Neural progenitor cell (in vitro differentiated cells): ENCODE results near the gene PTPRN2. TPM values are rescaled to one million over a fixed set of nuclear protein-coding genes. Genes with fewer than 3 reads are reported as not detected.

Source experiments
- DNase-seq: peaks from one replicate; pipeline ENCODE4 v3.0.0-alpha.2; 2016; ENCODE audit warnings: low spot score
- H2AFZ ChIP-seq: fragments of 200-600 bp; sonication (generic); replicated peaks from 2 replicates; pipeline ENCODE4 v1.6.1; 2016; ENCODE audit warnings: antibody characterized with exemption
- H3F3A ChIP-seq: fragments of 200-600 bp; sonication (generic); 2 replicates; pipeline ENCODE4 v1.6.1; 2016; ENCODE audit warnings: antibody characterized with exemption, low read depth
- H3K27ac ChIP-seq: fragments of 200-600 bp; sonication (generic); 2 replicates; pipeline ENCODE4 v1.5.1; 2016; ENCODE audit warnings: mild to moderate bottlenecking
- H3K27me3 ChIP-seq: fragments of 200-600 bp; sonication (generic); 2 replicates; pipeline ENCODE4 v1.6.1; 2016; ENCODE audit warnings: mild to moderate bottlenecking, moderate library complexity
- H3K36me3 ChIP-seq: fragments of 200-600 bp; sonication (generic); 2 replicates; pipeline ENCODE4 v1.5.1; 2016
- H3K4me1 ChIP-seq: fragments of 200-600 bp; sonication (generic); 2 replicates; pipeline ENCODE4 v1.6.1; 2016; ENCODE audit warnings: mixed run types
- H3K4me2 ChIP-seq: fragments of 200-600 bp; sonication (generic); 2 replicates; pipeline ENCODE4 v1.6.1; 2016
- H3K4me3 ChIP-seq: fragments of 200-600 bp; sonication (generic); 2 replicates; pipeline ENCODE4 v1.5.1; 2016
- H3K79me2 ChIP-seq: fragments of 200-600 bp; sonication (generic); 2 replicates; pipeline ENCODE4 v1.6.1; 2016; ENCODE audit warnings: low read depth
- H3K9ac ChIP-seq: fragments of 200-600 bp; sonication (generic); 2 replicates; pipeline ENCODE4 v1.6.1; 2016
- H3K9me3 ChIP-seq: fragments of 200-600 bp; sonication (generic); 2 replicates; pipeline ENCODE4 v1.5.1; 2016; ENCODE audit warnings: low read depth
- H4K20me1 ChIP-seq: fragments of 200-600 bp; sonication (generic); 2 replicates; pipeline ENCODE4 v1.6.1; 2016; ENCODE audit warnings: low read depth
- H3K27ac Mint-ChIP-seq: 3 replicates; pipeline ENCODE4 v1.8.0; 2021; ENCODE audit warnings: mixed read lengths
- H3K27me3 Mint-ChIP-seq: 2 replicates; pipeline ENCODE4 v1.8.0; 2022; ENCODE audit warnings: low read depth, mild to moderate bottlenecking, inconsistent platforms, moderate library complexity, mixed read lengths; ENCODE audit not compliant: insufficient read depth
- H3K36me3 Mint-ChIP-seq: 3 replicates; pipeline ENCODE4 v1.8.0; 2021; ENCODE audit warnings: mixed read lengths
- H3K4me1 Mint-ChIP-seq: 3 replicates; pipeline ENCODE4 v1.8.0; 2021; ENCODE audit warnings: mixed read lengths
- H3K4me3 Mint-ChIP-seq: 3 replicates; pipeline ENCODE4 v1.8.0; 2021; ENCODE audit warnings: mild to moderate bottlenecking, moderate library complexity, mixed read lengths
- H3K9me3 Mint-ChIP-seq: 3 replicates; pipeline ENCODE4 v1.8.0; 2020; ENCODE audit warnings: mixed read lengths
- CTCF ChIP-seq: fragments of 200-600 bp; sonication (generic); IDR thresholded peaks from 2 replicates; pipeline ENCODE4 v1.5.1; 2017; ENCODE audit warnings: antibody characterized with exemption, mild to moderate bottlenecking
- EZH2 ChIP-seq: fragments of 200-600 bp; sonication (generic); IDR thresholded peaks from 2 replicates; pipeline ENCODE4 v1.6.1; 2017; ENCODE audit warnings: antibody characterized with exemption, mild to moderate bottlenecking, moderate library complexity
- EZH2phosphoT487 ChIP-seq: fragments of 200-600 bp; sonication (generic); IDR thresholded peaks from 2 replicates; pipeline ENCODE4 v1.6.1; 2017; ENCODE audit warnings: antibody characterized with exemption
- total RNA-seq: library from RNA; depleted of rRNA; stranded (reverse); fragments of >200 nt; gene quantifications from 2 replicates; pipeline ENCODE4 v1.2.3, GENCODE V29; 2015; ENCODE audit warnings: low replicate concordance

The PTPRN2 gene
- total RNA-seq, 1 donor from 2014 or later, result 3.0 TPM

- Histone ChIP-seq H3K27ac (no peak overlapping the region), H3K27me3 (no peaks in the 10 kb centered on the region), H3K9me3 (no peaks in the 10 kb centered on the region), H3K36me3 (no peaks in the 10 kb centered on the region), H2AFZ (no peak overlapping the region), H3K9ac (no peak overlapping the region), H3F3A (no peaks in the 10 kb centered on the region), H3K4me3 (no peak overlapping the region), H3K79me2 (no peaks in the 10 kb centered on the region), H3K4me2 (no peak overlapping the region), H3K4me1 (no peaks in the 10 kb centered on the region), H4K20me1 (no peaks in the 10 kb centered on the region)
- DNase-seq, result no peak
- Mint-ChIP-seq H3K27me3 (peaks cover 4% of the 10 kb centered on the region), H3K4me3 (no peak overlapping the region), H3K9me3 (peaks cover 4% of the 10 kb centered on the region), H3K27ac (peak overlapping the region; percentile 64), H3K36me3 (no peaks in the 10 kb centered on the region), H3K4me1 (no peaks in the 10 kb centered on the region)
- TF ChIP-seq EZH2 (no peak), CTCF (no peak), EZH2phosphoT487 (no peak)
Measured at GRCh38 chr7:158101821-158102450, 485.7 kb downstream of the PTPRN2 start.

- Mint-ChIP-seq H3K4me3 (no peak overlapping the region), H3K9me3 (peaks cover 4% of the 10 kb centered on the region)
Measured at GRCh38 chr7:158098125-158099030, 489.2 kb downstream of the PTPRN2 start.

GRCh38 chr7:158097453-158098124, 490.0 kb downstream of the PTPRN2 start:
- Mint-ChIP-seq H3K4me3 (no peak overlapping the region), H3K27me3 (peaks cover 10% of the 10 kb centered on the region), H3K4me1 (peaks cover 12% of the 10 kb centered on the region), H3K36me3 (no peaks in the 10 kb centered on the region), H3K27ac (no peak overlapping the region), H3K9me3 (peaks cover 4% of the 10 kb centered on the region)
- no peak overlapping the region for H3K4me3 ChIP-seq
- TF ChIP-seq EZH2 (no peak), EZH2phosphoT487 (no peak), CTCF (no peak)
- H3K4me1 ChIP-seq, result no peaks in the 10 kb centered on the region
- H3F3A ChIP-seq, result no peaks in the 10 kb centered on the region
- no peaks in the 10 kb centered on the region for H3K9me3 ChIP-seq
- no peaks in the 10 kb centered on the region for H3K27me3 ChIP-seq
- DNase-seq, result no peak
- H3K27ac ChIP-seq, result no peak overlapping the region
- no peaks in the 10 kb centered on the region for H4K20me1 ChIP-seq
- no peak overlapping the region for H3K4me2 ChIP-seq
- no peaks in the 10 kb centered on the region for H3K36me3 ChIP-seq
- no peaks in the 10 kb centered on the region for H3K79me2 ChIP-seq
- no peak overlapping the region for H3K9ac ChIP-seq
- no peak overlapping the region for H2AFZ ChIP-seq

More at GRCh38 chr7:158098125-158099030, 489.2 kb downstream of the PTPRN2 start:
- Histone ChIP-seq H3K27ac (no peak overlapping the region), H3K9me3 (no peaks in the 10 kb centered on the region), H3K4me1 (no peaks in the 10 kb centered on the region), H3K4me3 (no peak overlapping the region), H3K4me2 (no peak overlapping the region), H4K20me1 (no peaks in the 10 kb centered on the region), H3K79me2 (no peaks in the 10 kb centered on the region), H3F3A (no peaks in the 10 kb centered on the region), H3K9ac (no peak overlapping the region), H3K36me3 (no peaks in the 10 kb centered on the region), H2AFZ (no peak overlapping the region), H3K27me3 (no peaks in the 10 kb centered on the region)
- DNase-seq, result no peak
- TF ChIP-seq EZH2phosphoT487, result no peak
- TF ChIP-seq EZH2, result no peak
- no peak for TF ChIP-seq CTCF
- no peak overlapping the region for H3K27ac Mint-ChIP-seq
- no peaks in the 10 kb centered on the region for H3K36me3 Mint-ChIP-seq
- peaks cover 11% of the 10 kb centered on the region for H3K27me3 Mint-ChIP-seq
- H3K4me1 Mint-ChIP-seq, result peaks cover 9% of the 10 kb centered on the region
